Measurements from ENCODE around the gene XAGE3. TPM values are rescaled to one million over a fixed set of nuclear protein-coding genes. Genes with fewer than 3 reads are reported as not detected.
"Not testable (repeated sequence)": the region's sequence is repeated elsewhere in the genome, so short reads cannot be mapped to it uniquely, and the experiment has no call there.

The XAGE3 gene
- total RNA-seq, 4 donors from 2014 or later: not detected

DNA sequence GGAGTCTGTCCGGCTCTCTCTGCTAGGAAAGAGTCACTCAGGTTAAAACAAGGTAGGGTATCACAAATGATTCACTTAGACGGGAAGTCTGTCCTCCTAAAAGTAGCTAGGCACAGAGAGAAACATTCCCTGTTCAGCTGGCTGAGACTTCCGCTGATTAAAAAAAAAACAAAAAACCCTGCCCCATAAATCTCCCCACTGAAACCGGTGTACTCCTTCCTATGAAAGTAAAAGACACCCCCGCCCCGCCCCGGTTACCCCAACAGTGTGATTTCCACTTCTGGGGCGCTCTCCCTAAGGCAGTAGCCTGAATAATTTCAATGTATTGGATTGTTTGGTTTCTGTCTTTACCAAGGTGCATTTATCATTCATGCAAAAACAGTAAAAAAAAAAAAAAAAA, 28.6 kb upstream of the XAGE3 start:
- H3K9me3 ChIP-seq; intact Hi-C loops (cut with DNase I; ENCODE audit: low total_unique reads); H3K27me3 ChIP-seq; H3K27ac ChIP-seq; in situ Hi-C loops (cut with MboI; ENCODE audit: low pct_ligation_motif_present in 1 of 4, low pct_unique_long_range_greater_than_20kb in 1 of 4, low sequenced_read_pairs in 3 of 4); H3K4me1 ChIP-seq; DNase-seq; H3K4me3 ChIP-seq; H3K36me3 ChIP-seq: not testable (repeated sequence)
- WGBS, 2 donors (ENCODE audit: low coverage in 1 of 2): no CpG with 5 or more reads among the region's 8 CpGs

DNA sequence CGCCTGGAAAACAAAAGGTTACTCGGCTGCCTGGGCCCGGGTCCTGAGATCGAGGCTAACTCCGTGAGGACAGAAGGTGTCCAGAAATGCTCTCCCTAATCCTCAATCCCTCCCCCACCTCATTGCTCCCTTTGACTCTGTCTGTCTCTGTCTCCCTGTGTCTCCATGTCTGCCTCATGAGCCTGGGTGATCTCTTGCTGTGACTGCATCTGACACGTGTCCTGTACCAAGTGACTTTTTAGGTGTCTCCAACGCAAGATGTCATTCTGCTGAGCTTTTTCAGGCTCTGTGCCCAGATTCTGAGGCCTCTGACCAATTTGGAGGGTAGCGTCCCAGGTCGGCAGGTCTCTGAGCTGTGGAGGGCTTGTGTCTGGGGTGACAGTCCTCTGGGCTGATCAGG, 20.2 kb upstream of the XAGE3 start:
- H3K27me3 ChIP-seq; H3K4me1 ChIP-seq; in situ Hi-C loops (cut with MboI; ENCODE audit: low pct_ligation_motif_present in 1 of 4, low pct_unique_long_range_greater_than_20kb in 1 of 4, low sequenced_read_pairs in 3 of 4); H3K4me3 ChIP-seq; H3K36me3 ChIP-seq; intact Hi-C loops (cut with DNase I; ENCODE audit: low total_unique reads); DNase-seq; H3K9me3 ChIP-seq; H3K27ac ChIP-seq: not testable (repeated sequence)
- no CpG with 5 or more reads among the region's 9 CpGs for WGBS, 2 donors (ENCODE audit: low coverage in 1 of 2)

DNA sequence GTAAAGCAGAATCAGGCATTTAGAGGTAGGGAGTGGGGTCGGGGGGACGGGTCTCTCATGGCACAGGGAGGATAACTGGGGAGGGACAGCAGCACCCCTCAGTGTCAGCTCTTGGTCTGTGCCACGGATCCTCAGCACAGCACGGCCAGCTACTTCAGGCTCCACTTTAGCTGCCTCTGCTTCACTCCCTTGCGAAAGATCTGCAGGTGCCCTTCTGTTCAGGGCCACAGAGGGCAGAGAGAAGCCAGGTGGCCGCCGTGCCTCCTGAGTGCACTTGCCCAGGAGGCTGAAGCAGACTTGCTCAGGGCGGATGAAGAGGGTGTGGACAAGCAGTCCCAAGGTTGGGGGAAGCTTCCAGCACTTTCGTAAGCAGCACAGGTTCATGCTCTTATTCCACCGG, 19.6 kb upstream of the XAGE3 start:
- in situ Hi-C loops (cut with MboI; ENCODE audit: low pct_ligation_motif_present in 1 of 4, low pct_unique_long_range_greater_than_20kb in 1 of 4, low sequenced_read_pairs in 3 of 4); H3K36me3 ChIP-seq; H3K9me3 ChIP-seq; intact Hi-C loops (cut with DNase I; ENCODE audit: low total_unique reads); H3K27ac ChIP-seq; H3K4me3 ChIP-seq; H3K27me3 ChIP-seq; H3K4me1 ChIP-seq; DNase-seq: not testable (repeated sequence)
- no CpG with 5 or more reads among the region's 10 CpGs for WGBS, 2 donors (ENCODE audit: low coverage in 1 of 2)

DNA sequence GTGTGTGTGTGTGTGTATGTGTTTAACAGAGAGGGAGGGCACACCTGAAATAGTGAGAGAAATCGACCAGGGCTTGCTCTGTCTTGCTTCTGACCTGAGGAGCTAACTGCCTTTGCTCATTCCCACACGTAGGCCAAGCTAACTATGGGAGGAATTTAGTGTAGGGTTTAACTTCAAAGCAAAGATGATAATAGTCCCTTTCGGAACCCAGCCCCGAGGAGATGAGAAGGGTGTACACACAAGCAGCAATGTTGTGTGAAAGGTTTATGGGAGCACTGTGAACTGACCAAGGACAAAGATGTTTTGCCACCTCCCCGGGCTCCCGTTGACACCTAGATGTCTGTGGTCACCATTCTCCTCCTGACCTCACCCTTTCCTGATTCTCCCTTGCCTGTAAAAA, 8.5 kb upstream of the XAGE3 start:
- WGBS, 2 donors (ENCODE audit: low coverage in 1 of 2): 62% methylated on average over 6 of the region's 6 CpGs; no CpG with 5 or more reads in 1 of the 2 donors
- H3K36me3 ChIP-seq; H3K4me3 ChIP-seq; H3K4me1 ChIP-seq; H3K27ac ChIP-seq; H3K27me3 ChIP-seq; DNase-seq; intact Hi-C loops (cut with DNase I; ENCODE audit: low total_unique reads); H3K9me3 ChIP-seq; in situ Hi-C loops (cut with MboI; ENCODE audit: low pct_ligation_motif_present in 1 of 4, low pct_unique_long_range_greater_than_20kb in 1 of 4, low sequenced_read_pairs in 3 of 4): not testable (repeated sequence)

DNA sequence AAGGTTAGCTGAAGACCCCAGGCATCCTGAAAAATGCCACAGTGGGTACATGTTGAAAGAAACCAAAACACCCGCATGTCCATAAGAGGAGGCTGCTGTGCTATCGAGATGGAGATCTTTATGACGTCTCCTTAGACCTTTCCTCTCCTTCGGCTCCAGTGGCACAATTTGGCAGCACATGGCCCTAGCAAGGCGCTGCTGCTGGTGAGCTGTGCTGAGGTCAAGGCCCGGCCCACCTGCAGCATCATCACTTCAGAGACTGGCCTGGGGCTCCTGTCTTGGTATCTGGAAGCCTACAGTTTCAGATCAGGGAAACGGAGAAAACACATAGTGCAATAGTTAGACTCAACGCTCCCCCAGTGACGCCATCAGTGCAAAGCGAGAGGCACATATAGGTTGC, 7.6 kb upstream of the XAGE3 start:
- 81% methylated on average over 10 of the region's 10 CpGs; no CpG with 5 or more reads in 1 of the 2 donors for WGBS, 2 donors (ENCODE audit: low coverage in 1 of 2)
- DNase-seq; in situ Hi-C loops (cut with MboI; ENCODE audit: low pct_ligation_motif_present in 1 of 4, low pct_unique_long_range_greater_than_20kb in 1 of 4, low sequenced_read_pairs in 3 of 4); intact Hi-C loops (cut with DNase I; ENCODE audit: low total_unique reads); H3K27ac ChIP-seq; H3K4me1 ChIP-seq; H3K4me3 ChIP-seq; H3K27me3 ChIP-seq; H3K36me3 ChIP-seq; H3K9me3 ChIP-seq: not testable (repeated sequence)

DNA sequence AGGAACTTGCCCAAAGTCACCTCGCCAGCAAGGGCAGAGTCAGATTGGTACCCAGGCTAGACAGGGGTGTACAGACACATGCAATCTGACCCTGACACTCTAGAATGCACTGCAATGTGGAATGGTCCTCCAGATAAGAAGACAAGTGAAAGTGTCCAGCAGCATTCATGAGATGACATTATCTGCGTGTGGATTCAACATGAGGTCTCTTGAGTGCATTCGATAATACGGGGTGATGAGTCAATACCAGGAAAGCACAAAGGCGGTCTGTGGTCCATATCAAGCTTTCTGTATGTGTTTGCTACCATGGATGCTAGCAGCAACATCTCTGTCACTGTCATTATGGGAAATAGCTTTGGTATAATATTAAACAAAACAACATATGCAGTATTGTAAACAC, 6.8 kb upstream of the XAGE3 start:
- no peak for DNase-seq
- WGBS, 2 donors (ENCODE audit: low coverage in 1 of 2): 67 to 78% methylated on average over 1 to 5 of the region's 5 CpGs
- in situ Hi-C loops (cut with MboI; ENCODE audit: low pct_ligation_motif_present in 1 of 4, low pct_unique_long_range_greater_than_20kb in 1 of 4, low sequenced_read_pairs in 3 of 4): no loop called here
- no peak for TF ChIP-seq POLR2AphosphoS5 (IDR thresholded peaks at IDR 0.05)
- no peak for TF ChIP-seq EP300 (IDR thresholded peaks at IDR 0.05; ENCODE audit: low read depth)
- no peak for TF ChIP-seq POLR2A (IDR thresholded peaks at IDR 0.05)
- TF ChIP-seq, protein P1, sequence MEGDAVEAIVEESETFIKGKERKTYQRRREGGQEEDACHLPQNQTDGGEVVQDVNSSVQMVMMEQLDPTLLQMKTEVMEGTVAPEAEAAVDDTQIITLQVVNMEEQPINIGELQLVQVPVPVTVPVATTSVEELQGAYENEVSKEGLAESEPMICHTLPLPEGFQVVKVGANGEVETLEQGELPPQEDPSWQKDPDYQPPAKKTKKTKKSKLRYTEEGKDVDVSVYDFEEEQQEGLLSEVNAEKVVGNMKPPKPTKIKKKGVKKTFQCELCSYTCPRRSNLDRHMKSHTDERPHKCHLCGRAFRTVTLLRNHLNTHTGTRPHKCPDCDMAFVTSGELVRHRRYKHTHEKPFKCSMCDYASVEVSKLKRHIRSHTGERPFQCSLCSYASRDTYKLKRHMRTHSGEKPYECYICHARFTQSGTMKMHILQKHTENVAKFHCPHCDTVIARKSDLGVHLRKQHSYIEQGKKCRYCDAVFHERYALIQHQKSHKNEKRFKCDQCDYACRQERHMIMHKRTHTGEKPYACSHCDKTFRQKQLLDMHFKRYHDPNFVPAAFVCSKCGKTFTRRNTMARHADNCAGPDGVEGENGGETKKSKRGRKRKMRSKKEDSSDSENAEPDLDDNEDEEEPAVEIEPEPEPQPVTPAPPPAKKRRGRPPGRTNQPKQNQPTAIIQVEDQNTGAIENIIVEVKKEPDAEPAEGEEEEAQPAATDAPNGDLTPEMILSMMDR (IDR thresholded peaks at IDR 0.05): no peak
- no peaks in the 10 kb centered on the region for H3K4me1 ChIP-seq
- H3K4me3 ChIP-seq: no peak overlapping the region
- intact Hi-C loops (cut with DNase I; ENCODE audit: low total_unique reads): no loop called here
- H3K9me3 ChIP-seq: no peaks in the 10 kb centered on the region
- no peaks in the 10 kb centered on the region for H3K27me3 ChIP-seq
- no peaks in the 10 kb centered on the region for H3K36me3 ChIP-seq
- no peak overlapping the region for H3K27ac ChIP-seq

DNA sequence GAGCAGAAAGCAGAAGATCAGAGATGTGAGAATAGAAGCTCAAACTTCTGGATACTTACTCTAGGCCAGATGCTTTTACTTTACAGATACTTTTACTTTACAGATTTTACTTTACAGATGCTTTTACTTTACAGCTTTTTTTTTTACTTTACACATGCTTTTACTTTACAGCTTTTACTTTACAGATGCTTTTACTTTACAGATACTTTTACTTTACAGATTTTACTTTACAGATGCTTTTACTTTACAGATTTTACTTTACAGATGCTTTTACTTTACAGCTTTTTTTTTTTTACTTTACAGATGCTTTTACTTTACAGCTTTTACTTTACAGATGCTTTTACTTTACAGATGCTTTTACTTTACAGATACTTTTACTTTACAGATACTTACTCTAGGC, 5.9 kb upstream of the XAGE3 start:
- intact Hi-C loops (cut with DNase I; ENCODE audit: low total_unique reads); H3K27ac ChIP-seq; DNase-seq; H3K36me3 ChIP-seq; H3K9me3 ChIP-seq; H3K4me3 ChIP-seq; in situ Hi-C loops (cut with MboI; ENCODE audit: low pct_ligation_motif_present in 1 of 4, low pct_unique_long_range_greater_than_20kb in 1 of 4, low sequenced_read_pairs in 3 of 4); H3K4me1 ChIP-seq; H3K27me3 ChIP-seq: not testable (repeated sequence)
